GM18519 (cell line): ENCODE data around the gene AGAP3.
"Not testable (repeated sequence)": the region's sequence is repeated elsewhere in the genome, so short reads cannot be mapped to it uniquely, and the experiment has no call there.

ENCODE experiments used
- ATAC-seq: cut with Tn5 transposase; IDR thresholded peaks from one replicate; pipeline ENCODE4 v1.9.1; 2021; ENCODE audit warnings: mild to moderate bottlenecking, moderate library complexity; ENCODE audit not compliant: unreplicated experiment, low FRiP score

The AGAP3 gene

DNA sequence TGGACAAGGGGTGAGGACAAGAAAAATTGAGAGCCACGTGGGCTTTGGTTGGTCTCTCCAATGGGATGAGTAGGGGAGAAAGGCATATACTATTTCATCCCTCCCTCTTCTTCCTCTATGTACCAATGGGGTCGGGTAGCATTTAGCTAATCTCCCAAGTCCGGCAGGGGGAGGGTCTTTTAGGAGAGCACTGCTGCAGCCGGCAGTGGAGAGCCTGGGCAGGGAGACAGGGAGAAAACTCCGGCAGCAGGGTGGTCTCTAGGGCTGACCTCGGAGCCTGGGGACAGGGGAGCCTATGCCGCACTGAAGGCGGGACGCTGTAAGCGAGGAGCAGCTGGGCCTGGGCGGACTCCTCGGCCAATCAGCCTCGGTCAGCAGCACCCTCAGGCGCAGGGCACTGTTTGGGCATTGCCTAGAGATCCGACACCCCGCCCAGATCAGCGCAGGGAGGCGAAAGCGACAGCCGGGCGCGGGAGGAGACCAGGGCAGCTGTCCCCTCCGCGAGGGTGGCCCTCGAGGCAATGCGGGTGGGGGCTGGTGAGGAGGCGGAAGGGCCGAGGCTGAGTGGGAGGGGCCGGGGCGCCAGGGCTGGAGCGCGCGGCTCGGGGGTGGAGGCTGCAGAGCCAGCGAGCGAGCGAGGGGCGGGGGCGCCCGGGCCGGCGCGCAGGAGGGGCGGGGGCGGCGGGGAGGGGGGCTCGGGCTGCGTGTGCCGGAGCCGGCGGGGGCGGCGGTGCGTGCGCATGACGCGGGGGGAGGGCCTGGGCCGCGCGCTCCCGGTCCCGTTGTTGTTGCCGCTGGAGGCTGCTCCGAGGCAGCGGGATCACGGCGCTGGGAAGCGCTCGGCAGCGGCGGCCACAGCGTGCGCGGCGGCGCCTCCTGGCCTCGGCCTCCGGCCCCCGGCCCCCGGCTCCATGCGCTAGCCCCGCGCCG lies at the start of gene AGAP3:
TSS of gene AGAP3 (plus strand) at position 785 of the 930 bp plus-strand sequence. CDS start 267 bp downstream, outside the sequence.
- no peak for ATAC-seq

DNA sequence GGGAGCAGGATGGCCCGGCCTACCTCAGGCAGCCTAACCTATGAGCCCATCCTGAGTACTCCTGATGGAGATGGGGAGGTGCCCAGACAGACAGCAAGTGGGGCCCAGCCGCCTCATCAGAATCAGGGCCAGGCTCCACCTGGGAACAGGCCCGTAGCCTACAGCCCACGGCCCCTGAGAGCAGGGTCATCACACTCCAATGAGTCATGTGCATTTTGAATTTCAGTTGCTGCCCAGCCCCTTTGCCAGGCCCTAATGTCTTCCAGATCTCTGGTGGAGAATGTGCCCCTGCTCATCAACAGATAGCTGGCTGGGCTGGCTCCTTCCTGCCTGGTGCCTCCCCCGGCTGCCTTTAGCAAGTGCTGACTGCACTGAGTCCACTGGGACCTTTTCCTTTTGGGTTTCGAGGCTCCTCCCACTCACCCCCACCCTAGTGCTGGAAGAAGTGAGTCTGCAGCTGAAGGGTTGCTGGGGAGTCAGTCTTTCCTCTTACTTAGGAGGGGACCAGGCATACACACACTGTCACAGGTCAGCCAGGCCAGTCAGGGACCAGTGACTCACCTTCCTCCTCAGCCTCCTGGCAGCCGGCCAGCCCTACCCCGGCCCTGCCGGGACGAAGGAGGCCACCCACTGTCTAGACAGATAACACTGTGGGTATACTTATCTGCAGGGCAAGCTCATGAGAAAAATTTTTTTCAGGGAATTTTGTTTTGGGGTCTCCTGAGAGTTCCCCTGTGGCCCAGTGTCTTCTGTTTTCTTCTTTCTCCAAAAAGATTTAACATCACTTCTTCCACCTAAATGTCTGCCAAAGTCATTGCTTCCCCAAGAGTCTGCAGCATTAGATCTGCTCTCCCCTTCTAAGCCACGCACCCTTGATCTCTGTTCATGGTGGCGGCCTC lies 47.1 kb upstream of the AGAP3 start:
- ATAC-seq = no peak

DNA sequence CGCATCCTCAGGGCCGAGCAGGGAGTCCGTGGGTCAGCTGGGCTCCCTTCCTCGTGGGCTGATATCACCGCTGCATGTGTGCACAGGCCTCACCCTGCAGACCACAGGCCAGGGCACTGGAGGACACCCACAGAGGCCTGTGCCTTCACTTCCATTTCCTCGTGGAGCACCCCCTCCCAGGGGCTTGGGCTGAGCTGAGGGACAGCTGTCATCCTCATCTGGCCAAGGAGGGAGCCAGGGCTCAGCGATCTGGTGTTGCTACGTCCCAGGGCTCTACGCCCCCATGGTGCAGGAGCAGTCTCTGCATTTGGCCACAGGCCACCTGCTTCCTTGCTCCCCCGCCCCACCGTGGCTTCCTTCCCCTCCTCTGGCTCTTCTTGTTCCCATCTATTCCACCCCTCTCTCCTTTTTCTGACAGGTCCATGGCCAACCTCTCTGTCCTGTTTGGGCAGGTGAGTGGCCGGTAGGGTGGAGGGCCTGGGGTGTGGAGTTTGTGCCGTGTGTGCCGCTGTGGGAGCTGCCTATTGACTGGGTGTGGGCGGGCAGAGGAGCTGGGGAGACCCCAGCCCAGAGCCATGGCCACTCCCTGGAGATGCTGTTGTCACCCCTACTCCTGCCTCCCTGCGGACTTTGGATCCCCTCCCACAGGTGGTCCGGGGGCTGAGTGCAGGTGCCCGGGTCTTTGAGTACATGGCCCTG lies 46.3 kb upstream of the AGAP3 start:
- ATAC-seq = no peak

DNA sequence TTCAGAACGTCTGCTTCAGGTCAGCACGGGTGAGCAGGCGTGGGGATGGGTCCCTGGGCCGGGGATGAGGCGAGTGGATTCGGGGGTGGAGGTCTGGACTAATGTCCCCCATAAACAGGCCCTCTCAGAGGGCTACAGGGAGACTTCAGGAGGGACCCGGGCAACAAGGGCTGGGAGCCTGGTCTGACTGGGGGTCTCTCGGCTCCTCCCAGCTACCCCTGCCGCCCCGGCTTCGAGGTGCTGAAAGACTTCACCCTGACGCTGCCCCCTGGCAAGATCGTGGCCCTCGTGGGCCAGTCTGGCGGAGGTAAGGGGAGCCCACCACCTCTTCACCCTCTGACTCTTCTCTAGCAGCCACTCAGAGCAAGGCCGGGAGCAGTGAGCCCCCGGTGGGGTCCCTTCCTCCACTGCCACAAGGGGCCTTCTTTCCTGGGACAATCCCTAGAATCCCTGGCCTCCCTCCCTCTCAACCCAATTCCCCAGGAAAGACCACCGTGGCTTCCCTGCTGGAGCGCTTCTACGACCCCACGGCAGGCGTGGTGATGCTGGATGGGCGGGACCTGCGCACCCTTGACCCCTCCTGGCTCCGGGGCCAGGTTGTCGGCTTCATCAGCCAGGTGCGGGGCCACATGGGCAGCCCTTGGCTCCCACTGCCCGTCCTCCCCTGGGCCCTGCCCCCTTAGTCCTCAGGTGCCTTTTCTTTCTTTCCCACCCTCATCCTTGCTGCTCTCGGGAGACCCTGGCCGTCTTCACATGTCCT lies 45.5 kb upstream of the AGAP3 start:
- ATAC-seq = no peak

DNA sequence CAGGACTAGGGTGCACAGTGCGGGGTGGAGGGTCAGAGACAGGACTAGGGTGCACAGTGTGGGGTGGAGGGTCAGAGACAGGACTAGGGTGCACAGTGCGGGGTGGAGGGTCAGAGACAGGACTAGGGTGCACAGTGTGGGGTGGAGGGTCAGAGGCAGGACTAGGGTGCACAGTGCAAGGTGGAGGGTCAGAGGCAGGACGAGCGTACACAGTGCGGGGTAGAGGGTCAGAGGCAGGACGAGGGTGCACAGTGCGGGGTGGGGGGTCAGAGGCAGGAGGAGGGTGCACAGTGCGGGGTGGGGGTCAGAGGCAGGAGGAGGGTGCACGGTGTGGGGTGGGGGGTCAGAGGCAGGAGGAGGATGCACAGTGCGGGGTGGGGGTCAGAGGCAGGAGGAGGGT lies 42.8 kb upstream of the AGAP3 start:
- ATAC-seq = not testable (repeated sequence)

DNA sequence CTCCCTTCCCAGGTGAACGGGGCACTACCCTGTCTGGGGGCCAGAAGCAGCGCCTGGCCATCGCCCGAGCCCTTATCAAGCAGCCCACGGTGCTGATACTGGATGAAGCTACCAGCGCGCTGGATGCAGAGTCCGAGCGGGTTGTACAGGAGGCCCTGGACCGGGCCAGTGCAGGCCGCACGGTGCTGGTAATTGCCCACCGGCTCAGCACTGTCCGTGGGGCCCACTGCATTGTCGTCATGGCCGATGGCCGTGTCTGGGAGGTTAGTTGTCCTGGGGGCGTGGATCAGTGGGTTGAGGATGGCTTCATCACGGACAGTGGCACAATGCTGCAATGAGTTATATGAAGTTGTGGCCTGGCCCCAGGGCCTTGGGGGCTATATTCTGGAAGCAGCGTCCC lies 42.3 kb upstream of the AGAP3 start:
- no peak for ATAC-seq

DNA sequence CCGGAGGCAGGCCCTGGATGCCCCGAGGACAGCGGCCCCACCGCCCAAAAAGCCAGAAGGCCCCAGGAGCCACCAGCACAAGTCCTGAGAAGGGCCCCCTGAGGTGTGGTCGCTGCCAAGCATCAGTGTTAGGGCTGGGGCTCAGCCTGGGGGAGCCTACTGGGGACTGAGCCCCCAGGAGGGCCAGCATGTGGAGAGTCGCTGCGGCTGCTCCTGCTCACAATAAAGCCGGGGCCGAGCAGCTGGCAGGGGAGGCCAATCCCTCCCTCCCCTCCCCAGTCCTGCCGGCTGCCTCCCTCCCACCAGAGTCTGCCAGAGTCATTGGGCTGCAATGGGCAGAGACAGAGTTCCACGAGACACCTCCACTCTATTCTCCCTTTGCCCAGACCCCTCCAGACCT lies 41.0 kb upstream of the AGAP3 start:
- ATAC-seq = no peak

DNA sequence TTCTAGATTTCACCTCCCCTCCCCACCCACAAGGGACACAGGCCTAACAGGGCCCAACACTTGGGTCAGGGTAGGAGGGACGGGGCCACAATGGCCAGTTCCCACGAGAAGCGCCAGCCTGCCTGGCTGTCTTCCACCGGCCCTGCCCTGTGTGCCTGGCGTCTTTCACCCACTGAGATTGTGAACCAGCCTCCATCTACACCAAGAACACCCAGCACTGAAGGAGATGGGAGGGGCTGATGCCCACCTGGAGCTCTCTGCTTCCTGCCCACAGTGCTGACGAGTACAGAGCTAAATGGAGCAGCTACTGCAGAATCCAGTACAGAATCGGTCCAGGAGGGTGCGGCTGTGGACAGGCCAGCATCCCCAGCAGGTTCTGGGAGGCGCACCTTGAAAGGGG lies 40.3 kb upstream of the AGAP3 start:
- no peak for ATAC-seq

DNA sequence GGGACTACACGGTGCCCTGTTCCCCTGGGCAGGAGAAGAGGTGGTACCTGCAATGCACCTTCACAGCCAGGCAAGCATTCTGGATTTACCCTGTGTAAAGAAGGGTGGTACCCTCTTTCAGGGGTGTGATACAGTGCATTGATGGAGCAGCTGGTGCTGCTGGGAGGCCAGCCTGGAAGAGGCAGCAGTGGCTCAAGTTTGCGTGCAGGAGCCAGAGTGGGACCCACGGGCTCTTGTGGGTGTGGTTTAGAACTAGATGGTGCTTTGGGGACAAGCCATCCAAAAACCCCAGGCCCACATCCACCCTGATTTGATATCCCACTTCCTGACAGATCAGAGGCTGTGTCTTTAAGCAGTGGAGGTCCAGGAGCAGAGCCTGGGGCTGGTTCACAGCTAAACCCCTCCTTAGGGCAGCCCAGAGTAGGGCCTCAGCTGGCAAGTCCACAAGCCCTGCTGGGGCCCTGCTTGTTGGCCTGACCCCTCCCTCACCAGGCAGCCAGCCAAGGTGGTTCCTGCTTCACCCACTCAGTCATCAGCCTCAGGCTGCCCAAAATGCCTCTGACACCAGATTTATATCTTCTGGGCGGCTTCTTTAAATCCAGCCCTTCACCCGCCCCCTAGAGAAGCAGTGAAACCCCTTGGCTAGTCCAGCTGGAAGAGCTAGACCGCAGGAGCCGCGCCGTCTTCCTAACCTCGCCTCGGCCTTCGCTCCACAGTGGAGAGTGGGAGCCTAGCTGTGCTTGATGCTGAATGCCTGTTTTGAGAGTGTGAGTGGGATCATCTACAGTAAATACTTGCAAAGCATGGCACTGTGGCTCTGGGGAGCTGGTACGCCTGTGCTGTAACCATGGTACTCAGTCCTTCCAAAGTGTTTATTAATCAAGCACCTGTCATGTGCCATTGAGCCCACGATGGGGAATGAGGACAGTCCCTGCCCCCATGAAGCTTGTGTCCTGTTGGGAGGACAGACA lies 39.4 kb upstream of the AGAP3 start:
- ATAC-seq = no peak

DNA sequence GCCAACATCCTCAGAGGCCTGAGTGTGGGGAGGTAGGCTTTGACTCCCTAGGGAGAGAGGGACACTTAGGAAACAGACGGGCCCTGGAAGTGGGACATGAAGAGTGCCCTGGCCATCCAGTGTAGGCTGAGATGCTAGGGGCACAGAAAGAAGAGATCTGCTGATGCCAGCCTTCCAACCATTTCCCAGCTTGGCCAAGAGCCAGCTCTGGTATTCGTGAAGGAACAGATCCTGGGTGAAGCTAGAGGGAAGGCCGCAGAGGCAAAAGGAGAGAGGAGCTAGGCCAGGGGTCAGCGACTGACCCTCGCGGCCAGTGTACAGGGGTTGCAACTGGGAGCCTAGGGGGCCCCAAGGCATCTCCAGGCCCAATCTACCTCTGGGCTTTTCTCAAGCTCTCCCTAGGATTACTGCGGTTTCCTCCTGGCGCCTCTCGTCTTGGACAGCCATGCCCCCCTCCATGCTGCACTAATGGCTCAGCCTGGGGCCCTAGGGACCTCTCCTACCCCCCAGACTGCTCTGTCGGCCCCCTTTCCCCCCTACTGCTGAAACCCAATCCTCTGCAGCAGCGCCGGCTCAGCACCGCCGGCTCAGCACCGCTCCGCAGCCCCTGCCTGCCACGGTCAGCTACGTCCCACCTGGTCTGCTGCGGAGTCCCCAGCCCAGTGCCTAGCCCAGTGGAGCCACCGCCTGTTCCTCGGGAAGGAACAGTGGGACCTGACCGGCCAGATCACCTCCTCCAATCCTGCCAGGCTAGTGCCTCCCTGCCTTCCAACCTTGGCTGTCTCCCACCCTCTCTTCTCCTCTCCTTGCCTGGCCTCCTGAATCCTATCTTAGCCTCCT lies 38.1 kb upstream of the AGAP3 start, which contains the start of gene ASIC3:
TSS of gene ASIC3 (plus strand) at position 556 of the 840 bp plus-strand sequence. CDS start 355 bp downstream, outside the sequence.
- no peak for ATAC-seq

DNA sequence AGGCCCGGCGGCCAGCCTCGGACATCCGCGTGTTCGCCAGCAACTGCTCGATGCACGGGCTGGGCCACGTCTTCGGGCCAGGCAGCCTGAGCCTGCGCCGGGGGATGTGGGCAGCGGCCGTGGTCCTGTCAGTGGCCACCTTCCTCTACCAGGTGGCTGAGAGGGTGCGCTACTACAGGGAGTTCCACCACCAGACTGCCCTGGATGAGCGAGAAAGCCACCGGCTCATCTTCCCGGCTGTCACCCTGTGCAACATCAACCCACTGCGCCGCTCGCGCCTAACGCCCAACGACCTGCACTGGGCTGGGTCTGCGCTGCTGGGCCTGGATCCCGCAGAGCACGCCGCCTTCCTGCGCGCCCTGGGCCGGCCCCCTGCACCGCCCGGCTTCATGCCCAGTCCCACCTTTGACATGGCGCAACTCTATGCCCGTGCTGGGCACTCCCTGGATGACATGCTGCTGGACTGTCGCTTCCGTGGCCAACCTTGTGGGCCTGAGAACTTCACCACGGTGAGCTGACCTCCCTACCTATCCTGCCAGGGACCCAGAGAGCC lies 37.3 kb upstream of the AGAP3 start:
- ATAC-seq = no peak

DNA sequence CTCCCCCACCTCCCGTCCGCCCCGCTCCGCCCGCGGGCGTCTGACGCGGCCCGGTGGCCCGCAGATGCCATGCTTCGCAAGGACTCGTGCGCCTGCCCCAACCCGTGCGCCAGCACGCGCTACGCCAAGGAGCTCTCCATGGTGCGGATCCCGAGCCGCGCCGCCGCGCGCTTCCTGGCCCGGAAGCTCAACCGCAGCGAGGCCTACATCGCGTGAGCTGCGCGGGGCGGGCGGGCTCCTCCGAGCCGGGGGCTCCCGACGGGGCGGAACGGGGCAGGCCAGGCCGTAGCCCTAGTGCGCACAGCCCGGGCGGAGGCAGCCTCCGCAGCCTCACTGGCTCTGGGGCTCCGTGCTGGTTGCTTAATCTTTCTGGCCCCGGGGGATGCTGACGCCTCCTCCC lies 35.2 kb upstream of the AGAP3 start:
- no peak for ATAC-seq

DNA sequence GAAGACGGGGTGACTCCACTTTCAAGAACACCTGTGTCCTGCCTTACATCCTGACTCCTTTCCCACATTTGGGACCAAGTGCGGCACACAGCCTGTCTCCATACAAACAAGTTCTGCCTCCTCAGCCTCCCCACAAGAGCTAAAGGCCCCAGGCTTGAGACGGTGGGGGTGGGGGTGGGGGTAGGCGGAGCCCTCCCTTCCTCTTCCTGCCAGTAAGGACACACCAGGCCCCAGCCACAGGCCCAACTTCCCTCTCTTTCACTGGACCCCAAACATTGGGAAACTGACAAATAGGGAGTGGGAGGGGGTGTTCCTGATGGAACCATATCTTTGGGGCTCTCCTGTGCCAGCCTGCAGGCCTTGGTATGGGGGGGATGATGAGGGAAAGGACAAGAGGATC lies 33.2 kb upstream of the AGAP3 start:
- ATAC-seq = no peak

DNA sequence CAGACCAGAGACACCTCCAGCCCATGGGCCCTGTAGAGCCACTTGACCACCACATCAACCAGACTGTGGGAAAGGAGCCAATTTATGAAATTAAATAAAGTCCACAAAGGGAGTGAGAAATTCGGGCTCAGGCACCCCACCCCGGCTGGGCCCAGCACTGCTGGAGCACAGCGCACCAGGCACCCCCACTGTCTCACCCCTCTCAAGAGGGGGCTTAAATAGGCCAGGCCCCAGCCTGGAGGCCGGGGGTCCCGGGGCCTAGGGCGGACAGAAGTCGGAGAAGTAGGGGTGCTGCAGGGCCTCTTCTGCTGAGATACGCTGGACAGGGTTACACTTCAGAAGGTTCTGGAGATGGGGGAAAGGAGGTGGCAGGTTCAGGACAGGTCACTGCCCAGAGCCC lies 32.5 kb upstream of the AGAP3 start:
- ATAC-seq = no peak

DNA sequence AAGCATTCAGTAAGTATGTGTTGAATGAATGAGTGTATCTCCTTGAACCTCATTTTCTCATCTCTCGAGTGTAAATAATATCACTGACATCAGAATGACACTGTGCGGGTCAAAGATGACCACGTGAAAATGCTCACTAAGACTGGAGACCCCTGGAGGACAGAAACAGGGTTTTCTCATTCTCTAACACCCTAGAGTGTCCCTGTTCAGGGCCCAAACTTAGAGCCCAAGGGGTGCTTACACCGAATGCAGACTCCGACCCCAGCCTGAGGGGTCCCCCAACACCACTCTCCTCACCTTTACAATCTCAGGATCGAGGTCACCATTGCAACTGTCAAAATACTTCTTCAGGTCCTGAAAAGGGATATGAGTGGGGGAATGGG lies 30.0 kb upstream of the AGAP3 start:
- no peak for ATAC-seq

DNA sequence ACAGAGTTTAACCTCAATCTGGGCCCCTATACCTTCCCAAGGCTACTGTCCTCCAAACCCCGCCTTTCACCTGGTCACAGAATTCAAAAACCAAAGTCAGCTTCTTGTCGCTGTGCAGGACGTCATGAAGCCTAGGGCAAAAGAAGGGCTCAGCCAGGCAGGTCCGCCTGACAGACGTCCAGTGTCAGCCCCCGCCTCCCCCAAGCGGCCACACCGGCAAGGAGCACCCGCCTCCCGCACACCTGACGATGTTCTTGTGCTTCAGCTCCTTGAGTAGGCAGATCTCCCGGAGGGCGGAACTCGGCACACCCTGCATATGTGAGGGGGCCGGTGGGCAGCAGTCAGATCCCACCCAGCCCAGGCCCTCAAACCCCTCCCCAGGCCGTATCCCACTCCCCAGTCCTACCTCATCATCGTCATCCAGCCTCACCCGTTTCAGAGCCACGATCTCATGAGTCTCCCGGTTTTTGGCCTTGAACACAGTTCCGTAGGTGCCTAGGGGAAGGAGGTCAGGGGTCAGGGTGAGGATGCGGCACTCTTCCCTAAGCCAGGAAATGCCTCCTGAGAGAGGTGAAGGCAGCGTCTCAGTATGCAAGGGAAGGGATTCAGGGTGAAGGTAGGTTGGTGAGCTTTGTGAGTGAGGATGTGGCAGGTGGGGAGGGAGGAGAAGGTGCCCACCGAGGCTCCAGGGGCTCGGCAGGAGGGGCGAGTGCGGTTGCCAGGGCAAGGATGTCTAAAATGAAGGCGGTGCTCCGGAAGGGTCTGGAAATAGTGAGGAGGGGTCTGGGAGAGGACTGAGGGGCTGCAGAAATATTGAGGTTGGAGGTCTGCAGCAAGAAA lies 29.4 kb upstream of the AGAP3 start:
- no peak for ATAC-seq

DNA sequence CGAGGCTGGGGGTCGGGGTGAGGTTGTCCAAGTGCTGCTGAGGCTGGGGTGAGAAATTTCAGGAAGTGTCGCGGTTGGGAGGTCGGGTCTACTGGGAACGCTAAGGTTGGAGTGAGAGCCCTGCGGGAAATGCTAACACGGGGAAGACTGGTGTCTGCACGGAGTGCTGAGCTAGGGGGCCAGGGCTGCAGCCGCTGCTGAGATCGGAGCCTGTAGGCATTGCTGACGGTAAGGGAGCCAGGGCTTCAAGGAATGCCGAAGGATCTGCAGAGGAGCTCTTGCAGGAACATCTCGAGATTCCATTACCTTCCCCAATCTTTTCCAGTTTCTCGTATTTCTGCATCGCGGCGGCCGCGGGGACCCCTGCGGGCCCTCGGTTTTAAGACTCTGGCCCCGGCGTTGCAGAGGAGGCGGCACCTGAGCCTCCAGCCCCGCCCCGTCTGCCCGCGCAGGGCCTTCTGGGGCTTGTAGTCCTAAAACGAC lies 28.7 kb upstream of the AGAP3 start, which contains the start of gene CDK5:
TSS of gene CDK5 (minus strand) at position 392 of the 483 bp plus-strand sequence. CDS start at position 343, 49 bp downstream.
- no peak for ATAC-seq
